Esophagus squamous epithelium (tissue), 5 donors: ENCODE results near the gene PCBP4. TPM values are rescaled to one million over a fixed set of nuclear protein-coding genes. Genes with fewer than 3 reads are reported as not detected.
"Not testable (repeated sequence)": the region's sequence is repeated elsewhere in the genome, so short reads cannot be mapped to it uniquely, and the experiment has no call there.

Experiments used
- DNase-seq: peaks from one replicate; lab custom pipeline; 2025; lab: John Stamatoyannopoulos, UW
- H3K27ac ChIP-seq, 4 donors: fragments of 200-600 bp; sonication (generic); one replicate each; pipeline ENCODE4 v1.5.1; 2016 to 2019; ENCODE audit warnings: mild to moderate bottlenecking in 1 of 4
- H3K27me3 ChIP-seq, 4 donors: fragments of 200-600 bp; sonication (generic); 1 replicate in 3 of 4; 2 replicates in 1 of 4; pipeline versions ENCODE4 v1.5.1 to v1.6.0; 2017 to 2021; ENCODE audit warnings: antibody characterized with exemption in 1 of 4
- H3K36me3 ChIP-seq, 3 donors: fragments of 200-600 bp; sonication (generic); one replicate each; pipeline ENCODE4 v1.5.1; 2016 to 2019
- H3K4me1 ChIP-seq, 3 donors: fragments of 200-600 bp; sonication (generic); one replicate each; pipeline ENCODE4 v1.5.1; 2017 to 2019
- H3K4me3 ChIP-seq, 4 donors: fragments of 200-600 bp; sonication (generic); 1 replicate in 3 of 4; 2 replicates in 1 of 4; pipeline ENCODE4 v1.5.1; 2016 to 2019; ENCODE audit warnings: mild to moderate bottlenecking in 2 of 4, moderate library complexity in 1 of 4
- H3K9me3 ChIP-seq, 3 donors: fragments of 200-600 bp; sonication (generic); one replicate each; pipeline ENCODE4 v1.5.1; 2016 to 2019
- POLR2A ChIP-seq, 4 donors: fragments of 450-650 bp; IDR thresholded peaks; one replicate each; pipeline ENCODE4 v1.6.1; 2017; ENCODE audit warnings: antibody characterized with exemption in 4 of 4, mild to moderate bottlenecking in 4 of 4, moderate library complexity in 3 of 4
- WGBS, 2 donors: methylation state at CpG; one replicate each; pipeline ENCODE4 v1.1.5; 2018; 5-methylcytosine and 5-hydroxymethylcytosine counted together
- intact Hi-C: fragments of 100-400 bp; cut with DNase I; formaldehyde crosslinking; loops from one replicate; pipeline ENCODE4 v1.15.0; 2022
- total RNA-seq, 4 donors: library from RNA; depleted of rRNA; stranded (reverse); fragments of >200 nt; gene quantifications; one replicate each; pipeline ENCODE4 v1.1.0, GENCODE V29; 2016
- TF ChIP-seq, protein P1 (sequence below), 6 experiments: fragments of 450-650 bp in 4 of 6; fragments of 200-600 bp in 2 of 6; sonication (generic) in 2 of 6; IDR thresholded peaks; one replicate each; pipeline ENCODE4 v1.5.1; 2016 to 2019; ENCODE audit warnings: antibody characterized with exemption in 6 of 6, mild to moderate bottlenecking in 4 of 6, moderate library complexity in 4 of 6
- donor health status: DM: yes; HTN: yes; CAD: no.

Gene PCBP4
- total RNA-seq, 4 donors from 2014 or later: 13.0 to 47.3 (median 19.5) TPM

DNA sequence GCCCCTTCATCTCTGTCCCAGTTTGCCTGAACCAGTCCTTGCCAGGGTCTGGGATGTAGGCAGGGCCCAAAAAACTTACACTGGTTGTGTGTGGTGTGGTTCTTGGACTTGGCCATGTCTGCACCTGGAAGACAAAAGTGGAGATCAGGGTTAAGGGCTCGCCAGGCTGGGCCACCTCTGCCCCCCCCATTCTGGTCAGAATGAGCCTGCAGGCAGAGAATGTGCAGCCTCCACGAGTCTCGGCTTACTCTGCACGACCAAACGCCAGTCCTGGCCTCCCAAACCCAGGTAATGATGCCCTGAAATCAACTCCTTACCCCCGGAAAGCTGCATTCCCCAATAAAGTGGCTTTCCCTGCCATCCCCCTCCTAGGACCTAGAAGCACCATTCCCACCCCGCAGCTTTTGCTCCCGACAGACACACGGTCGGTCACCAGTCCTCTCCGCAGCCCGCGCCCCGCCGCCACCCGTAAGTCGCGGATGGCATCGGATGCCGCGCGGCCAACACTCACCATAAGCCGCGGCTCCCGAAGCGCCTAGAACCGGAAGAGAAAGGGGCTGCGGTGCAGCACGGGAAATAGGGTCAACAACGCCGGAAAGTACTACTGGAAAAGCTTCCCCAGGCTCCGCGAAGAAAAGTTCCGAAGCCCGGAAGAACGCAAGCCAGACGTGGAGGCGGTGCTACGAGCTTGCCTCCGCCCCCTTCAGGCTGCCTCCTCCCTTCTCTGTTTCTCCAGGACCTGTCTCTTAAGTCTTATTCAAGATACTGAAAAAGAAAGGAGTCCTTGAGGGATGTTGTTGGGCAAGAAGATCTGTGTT lies 28.3 kb upstream of the PCBP4 start, which contains the start of gene RPL29:
RPL29 (minus strand) TSS at position 550 of the 818 bp plus-strand sequence; CDS start at position 116, 434 bp downstream.
- intact Hi-C loops: no loop called here
- H3K9me3 ChIP-seq: no peaks in the 10 kb centered on the region
- peak in 2 of 4 donors; percentile 26 to 72 for TF ChIP-seq POLR2A (IDR thresholded peaks at IDR 0.05)
- TF ChIP-seq, protein P1, sequence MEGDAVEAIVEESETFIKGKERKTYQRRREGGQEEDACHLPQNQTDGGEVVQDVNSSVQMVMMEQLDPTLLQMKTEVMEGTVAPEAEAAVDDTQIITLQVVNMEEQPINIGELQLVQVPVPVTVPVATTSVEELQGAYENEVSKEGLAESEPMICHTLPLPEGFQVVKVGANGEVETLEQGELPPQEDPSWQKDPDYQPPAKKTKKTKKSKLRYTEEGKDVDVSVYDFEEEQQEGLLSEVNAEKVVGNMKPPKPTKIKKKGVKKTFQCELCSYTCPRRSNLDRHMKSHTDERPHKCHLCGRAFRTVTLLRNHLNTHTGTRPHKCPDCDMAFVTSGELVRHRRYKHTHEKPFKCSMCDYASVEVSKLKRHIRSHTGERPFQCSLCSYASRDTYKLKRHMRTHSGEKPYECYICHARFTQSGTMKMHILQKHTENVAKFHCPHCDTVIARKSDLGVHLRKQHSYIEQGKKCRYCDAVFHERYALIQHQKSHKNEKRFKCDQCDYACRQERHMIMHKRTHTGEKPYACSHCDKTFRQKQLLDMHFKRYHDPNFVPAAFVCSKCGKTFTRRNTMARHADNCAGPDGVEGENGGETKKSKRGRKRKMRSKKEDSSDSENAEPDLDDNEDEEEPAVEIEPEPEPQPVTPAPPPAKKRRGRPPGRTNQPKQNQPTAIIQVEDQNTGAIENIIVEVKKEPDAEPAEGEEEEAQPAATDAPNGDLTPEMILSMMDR (IDR thresholded peaks at IDR 0.05): peak in 4 of 6 experiments; percentile 22 to 78 (median 42)
- WGBS, 2 donors: 1% methylated on average over 18 of the region's 40 CpGs
- peaks cover 15 to 40% (median 24%) of the 10 kb centered on the region in 3 donors for H3K36me3 ChIP-seq
- H3K27me3 ChIP-seq: peaks cover 0 to 7% (median 0%) of the 10 kb centered on the region in 4 donors
- H3K27ac ChIP-seq: peak within 1 kb of the TSS; percentile 86 to 92 (median 90)
- H3K4me1 ChIP-seq: peaks cover 9 to 59% (median 25%) of the 10 kb centered on the region in 3 donors
- peak within 1 kb of the TSS; percentile 70 to 90 (median 82) for H3K4me3 ChIP-seq
- DNase-seq: peak; percentile 61

DNA sequence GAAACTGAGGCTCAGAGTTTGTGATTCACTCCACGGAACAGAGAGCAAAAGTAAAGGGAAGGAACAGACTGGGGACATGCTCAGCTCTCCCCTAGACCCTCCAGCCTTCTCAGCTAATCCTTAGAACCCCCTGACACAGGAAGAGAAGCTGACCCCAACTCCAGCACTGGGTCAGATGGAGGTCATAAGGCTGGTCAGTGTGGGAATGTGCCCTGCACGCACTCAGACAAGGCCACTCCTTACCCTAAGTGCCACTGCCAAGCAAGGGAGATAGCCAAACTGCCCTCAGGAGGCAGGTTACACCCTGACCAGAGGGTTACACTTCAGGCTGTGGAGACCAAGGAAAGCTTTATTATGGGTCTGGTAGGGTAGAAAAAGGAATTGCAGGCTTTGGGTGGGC lies 27.3 kb upstream of the PCBP4 start:
- peak overlapping the region; percentile 2 to 92 (median 90) for H3K27ac ChIP-seq
- WGBS, 2 donors: 48 to 58% methylated on average over 2 of the region's 2 CpGs
- H3K27me3 ChIP-seq: peaks cover 0 to 7% (median 0%) of the 10 kb centered on the region in 4 donors
- no peaks in the 10 kb centered on the region for H3K9me3 ChIP-seq
- peaks cover 9 to 69% (median 25%) of the 10 kb centered on the region in 3 donors for H3K4me1 ChIP-seq
- intact Hi-C loops: no loop called here
- H3K36me3 ChIP-seq: peaks cover 15 to 40% (median 24%) of the 10 kb centered on the region in 3 donors
- no peak for DNase-seq
- peak overlapping the region; percentile 70 to 90 (median 82) for H3K4me3 ChIP-seq
- TF ChIP-seq POLR2A (IDR thresholded peaks at IDR 0.05): no peak
- TF ChIP-seq, protein P1 (IDR thresholded peaks at IDR 0.05): no peak

DNA sequence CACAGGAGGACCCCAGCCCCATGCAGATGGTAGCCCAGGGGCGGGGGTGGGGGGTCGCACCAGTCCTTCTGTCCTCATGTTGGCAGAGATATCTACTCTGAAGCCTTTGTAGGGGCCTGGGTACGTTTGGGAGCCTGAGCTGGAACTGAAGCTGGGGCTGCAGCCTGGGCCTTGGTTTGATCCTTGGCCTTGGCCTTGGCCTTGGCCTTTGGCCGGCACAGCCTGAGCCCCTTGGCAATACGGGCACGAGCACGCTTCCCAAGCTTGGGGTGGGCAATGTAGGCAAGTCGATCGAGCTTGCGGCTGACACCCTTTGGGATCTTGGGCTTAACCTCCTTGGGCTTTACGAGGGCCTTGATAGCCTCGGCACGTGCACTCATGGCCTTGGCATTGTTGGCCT lies 26.4 kb upstream of the PCBP4 start:
- Histone ChIP-seq H3K4me1 (peaks cover 12 to 73% (median 25%) of the 10 kb centered on the region in 3 donors), H3K36me3 (peaks cover 15 to 40% (median 24%) of the 10 kb centered on the region in 3 donors)
- H3K4me3 ChIP-seq, H3K9me3 ChIP-seq, DNase-seq, H3K27me3 ChIP-seq, H3K27ac ChIP-seq, intact Hi-C loops: not testable (repeated sequence)
- no CpG with 5 or more reads among the region's 13 CpGs for WGBS, 2 donors

DNA sequence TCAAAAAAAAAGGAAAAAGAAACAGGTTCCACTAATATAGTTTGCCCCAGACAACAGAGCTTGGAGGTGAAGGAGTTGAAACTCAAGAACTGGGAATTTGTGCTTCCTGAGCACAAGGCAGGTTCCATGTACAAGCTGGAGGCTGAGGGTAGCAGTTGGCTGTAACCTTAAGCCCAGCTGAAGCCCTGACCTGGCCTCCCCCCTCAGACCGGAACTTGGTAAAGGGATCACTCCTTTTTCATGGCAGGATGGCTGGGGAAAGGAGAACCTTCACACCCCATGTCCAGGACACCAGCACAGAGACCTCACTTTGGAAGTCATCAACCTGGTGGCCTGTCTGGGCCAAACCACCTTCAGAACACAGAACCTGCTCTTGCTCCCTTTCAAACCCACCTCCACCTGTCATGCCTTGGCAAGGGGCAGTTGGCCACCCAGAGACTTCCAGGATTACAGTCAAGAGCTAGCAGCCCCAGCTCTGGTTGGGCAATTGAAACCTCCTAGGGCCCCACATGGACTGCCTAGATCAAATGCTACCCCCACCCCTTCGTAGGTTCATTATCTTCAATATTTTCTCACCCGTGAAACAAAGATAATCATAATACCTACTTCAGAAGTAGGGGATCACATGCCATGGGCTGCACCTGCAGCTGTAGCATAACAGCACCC lies 24.9 kb upstream of the PCBP4 start:
- 75 to 76% methylated on average over 2 to 3 of the region's 3 CpGs for WGBS, 2 donors
- TF ChIP-seq, protein P1 (IDR thresholded peaks at IDR 0.05): no peak
- TF ChIP-seq POLR2A (IDR thresholded peaks at IDR 0.05): no peak
- intact Hi-C loops: no loop called here
- Histone ChIP-seq H3K36me3 (peaks cover 15 to 40% (median 24%) of the 10 kb centered on the region in 3 donors), H3K4me1 (peaks cover 12 to 64% (median 25%) of the 10 kb centered on the region in 3 donors), H3K4me3 (no peak overlapping the region), H3K9me3 (no peaks in the 10 kb centered on the region), H3K27me3 (no peaks in the 10 kb centered on the region), H3K27ac (no peak overlapping the region)
- DNase-seq: no peak

DNA sequence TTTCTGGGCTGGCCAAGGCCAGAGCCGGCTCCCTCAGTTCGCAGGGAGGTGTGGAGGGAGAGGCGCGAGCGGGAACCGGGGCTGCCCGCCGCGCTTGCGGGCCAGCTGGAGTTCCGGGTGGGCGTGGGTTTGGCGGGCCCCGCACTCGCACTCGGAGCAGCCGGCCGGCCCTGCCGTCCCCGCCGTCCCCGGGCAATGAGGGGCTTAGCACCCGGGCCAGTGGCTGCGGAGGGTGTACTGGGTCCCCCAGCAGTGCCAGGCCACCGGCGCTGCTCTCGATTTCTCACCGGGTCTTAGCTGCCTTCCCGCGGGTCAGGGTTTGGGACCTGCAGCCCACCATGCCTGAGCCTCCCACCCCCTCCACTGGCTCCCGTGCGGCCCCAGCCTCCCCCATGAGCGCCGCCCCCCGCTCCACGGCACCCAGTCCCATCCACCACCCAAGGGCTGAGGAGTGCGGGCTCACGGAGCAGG lies 23.3 kb upstream of the PCBP4 start:
- 76% methylated on average over 7 of the region's 38 CpGs; no CpG with 5 or more reads in 1 of the 2 donors for WGBS, 2 donors
- H3K9me3 ChIP-seq, H3K27me3 ChIP-seq, intact Hi-C loops, H3K27ac ChIP-seq, DNase-seq, H3K4me3 ChIP-seq: not testable (repeated sequence)
- peaks cover 12 to 59% (median 25%) of the 10 kb centered on the region in 3 donors for H3K4me1 ChIP-seq
- H3K36me3 ChIP-seq: peaks cover 15 to 40% (median 24%) of the 10 kb centered on the region in 3 donors
